HEK293 (cell line): ENCODE measurements around the gene SUSD4.

Experiments used
- CTCF ChIA-PET: fragments of 350-600 bp; formaldehyde crosslinking; extraction: SDS; loops from one replicate; lab custom pipeline; 2021; ENCODE audit warnings: antibody characterized with exemption; lab: Yijun Ruan, JAX
- POLR2A ChIA-PET: fragments of 300-600 bp; formaldehyde crosslinking; extraction: SDS; loops from one replicate; lab custom pipeline; 2020; ENCODE audit warnings: antibody characterized with exemption, inconsistent platforms; lab: Yijun Ruan, JAX
- H3K27ac ChIP-seq: fragments of 200-500 bp; sonication (Bioruptor generic); 2 replicates; pipeline ENCODE4 v1.5.1; 2014; ENCODE audit warnings: low read depth, low read length, control low read depth, inconsistent platforms; ENCODE audit errors: extremely low read depth
- H3K36me3 ChIP-seq, 2 experiments: fragments of 200-500 bp in 1 of 2; sonication (Bioruptor generic) in 1 of 2; 1 replicate in 1 of 2; 2 replicates in 1 of 2; pipeline ENCODE4 v1.5.1; 2014 to 2017; ENCODE audit warnings: inconsistent platforms in 2 of 2, low read length in 2 of 2; ENCODE audit not compliant: control insufficient read depth in 2 of 2, insufficient read depth in 1 of 2
- H3K4me1 ChIP-seq: fragments of 200-500 bp; sonication (Bioruptor generic); 2 replicates; pipeline ENCODE4 v1.5.1; 2014; ENCODE audit warnings: mild to moderate bottlenecking, low read length, inconsistent platforms; ENCODE audit not compliant: control insufficient read depth, insufficient read depth
- H3K4me3 ChIP-seq: 2 replicates; pipeline ENCODE4 v1.5.1; 2011; ENCODE audit warnings: low read depth, mild to moderate bottlenecking, control low read depth, low read length, moderate library complexity
- H3K9me3 ChIP-seq: fragments of 200-500 bp; sonication (Bioruptor generic); 2 replicates; pipeline ENCODE4 v1.5.1; 2014; ENCODE audit warnings: low read depth, low read length, inconsistent platforms; ENCODE audit not compliant: control insufficient read depth, insufficient read depth
- FEZF1 ChIP-seq: fragments of 450-650 bp; formaldehyde crosslinking; IDR thresholded peaks from 2 replicates; pipeline ENCODE4 v1.5.1; 2016; ENCODE audit warnings: missing biosample characterization, missing genetic modification characterization
- GLIS2 ChIP-seq: fragments of 450-650 bp; formaldehyde crosslinking; IDR thresholded peaks from 2 replicates; pipeline ENCODE4 v1.5.1; 2016; ENCODE audit warnings: missing biosample characterization, missing genetic modification characterization
- HOXD13 ChIP-seq: sonication (generic); formaldehyde crosslinking; IDR thresholded peaks from 2 replicates; pipeline ENCODE4 v1.8.0; 2022; ENCODE audit warnings: missing genetic modification reagents, borderline replicate concordance
- IKZF3 ChIP-seq: fragments of 450-650 bp; IDR thresholded peaks from 2 replicates; pipeline ENCODE4 v1.5.0; 2018; ENCODE audit warnings: missing biosample characterization, mild to moderate bottlenecking, missing genetic modification characterization, moderate library complexity
- REPIN1 ChIP-seq: fragments of 450-650 bp; formaldehyde crosslinking; IDR thresholded peaks from 2 replicates; pipeline ENCODE4 v1.5.1; 2017; ENCODE audit warnings: missing biosample characterization, missing genetic modification characterization, low read depth
- SCRT1 ChIP-seq: fragments of 450-650 bp; formaldehyde crosslinking; IDR thresholded peaks from 2 replicates; pipeline ENCODE4 v1.5.1; 2016; ENCODE audit warnings: missing biosample characterization, missing genetic modification characterization, borderline replicate concordance
- SCRT2 ChIP-seq: fragments of 450-650 bp; formaldehyde crosslinking; IDR thresholded peaks from 2 replicates; pipeline ENCODE4 v1.5.1; 2016; ENCODE audit warnings: missing biosample characterization, missing genetic modification characterization
- SETDB1 ChIP-seq: IDR thresholded peaks from one replicate; pipeline ENCODE4 v1.6.1; 2017; ENCODE audit warnings: mild to moderate bottlenecking, low read length, moderate library complexity, mixed read lengths; ENCODE audit not compliant: insufficient read length
- TCF7L2 ChIP-seq: IDR thresholded peaks from 2 replicates; pipeline ENCODE4 v1.6.1; 2011; ENCODE audit warnings: low read depth, mild to moderate bottlenecking, inconsistent platforms, low read length, moderate library complexity, borderline replicate concordance
- TRIM28 ChIP-seq: IDR thresholded peaks from 2 replicates; pipeline ENCODE4 v1.6.1; 2011; ENCODE audit warnings: low read length, control low read depth, borderline replicate concordance
- ZBTB1 ChIP-seq: fragments of 450-650 bp; formaldehyde crosslinking; IDR thresholded peaks from 2 replicates; pipeline ENCODE4 v1.5.1; 2016; ENCODE audit warnings: missing biosample characterization, missing genetic modification characterization
- ZBTB20 ChIP-seq: fragments of 450-650 bp; formaldehyde crosslinking; IDR thresholded peaks from 2 replicates; pipeline ENCODE4 v1.5.1; 2016; ENCODE audit warnings: missing biosample characterization, missing genetic modification characterization
- ZBTB21 ChIP-seq: fragments of 450-650 bp; formaldehyde crosslinking; IDR thresholded peaks from 2 replicates; pipeline ENCODE4 v1.5.1; 2017; ENCODE audit warnings: missing biosample characterization, missing genetic modification characterization
- ZBTB8A ChIP-seq: fragments of 450-650 bp; formaldehyde crosslinking; IDR thresholded peaks from 2 replicates; pipeline ENCODE4 v1.5.1; 2016; ENCODE audit warnings: missing biosample characterization, missing genetic modification characterization
- ZNF169 ChIP-seq: fragments of 450-650 bp; formaldehyde crosslinking; IDR thresholded peaks from 2 replicates; pipeline ENCODE4 v1.5.1; 2016; ENCODE audit warnings: missing biosample characterization, missing genetic modification characterization
- ZNF19 ChIP-seq: fragments of 450-650 bp; formaldehyde crosslinking; IDR thresholded peaks from 2 replicates; pipeline ENCODE4; 2016; ENCODE audit warnings: missing biosample characterization, missing genetic modification characterization, low read depth
- ZNF24 ChIP-seq: fragments of 450-650 bp; formaldehyde crosslinking; IDR thresholded peaks from 2 replicates; pipeline ENCODE4 v1.5.1; 2016; ENCODE audit warnings: missing biosample characterization, missing genetic modification characterization
- ZNF341 ChIP-seq: fragments of 450-650 bp; formaldehyde crosslinking; IDR thresholded peaks from 2 replicates; pipeline ENCODE4; 2016; ENCODE audit warnings: low read depth, missing biosample characterization, missing genetic modification characterization
- ZNF433 ChIP-seq: fragments of 450-650 bp; formaldehyde crosslinking; IDR thresholded peaks from 2 replicates; pipeline ENCODE4 v1.5.1; 2016; ENCODE audit warnings: missing biosample characterization, missing genetic modification characterization, low read depth
- ZNF473 ChIP-seq: fragments of 450-650 bp; formaldehyde crosslinking; IDR thresholded peaks from 2 replicates; pipeline ENCODE4 v1.5.1; 2017; ENCODE audit warnings: missing biosample characterization, missing genetic modification characterization
- ZNF501 ChIP-seq: fragments of 450-650 bp; formaldehyde crosslinking; IDR thresholded peaks from 2 replicates; pipeline ENCODE4 v1.5.1; 2016; ENCODE audit warnings: missing biosample characterization, missing genetic modification characterization
- ZNF514 ChIP-seq: fragments of 450-650 bp; formaldehyde crosslinking; IDR thresholded peaks from 2 replicates; pipeline ENCODE4 v1.5.1; 2016; ENCODE audit warnings: missing biosample characterization, missing genetic modification characterization
- ZNF521 ChIP-seq: fragments of 450-650 bp; formaldehyde crosslinking; IDR thresholded peaks from 2 replicates; pipeline ENCODE4 v1.5.1; 2017; ENCODE audit warnings: missing biosample characterization, mild to moderate bottlenecking, missing genetic modification characterization
- ZNF544 ChIP-seq: fragments of 450-650 bp; formaldehyde crosslinking; IDR thresholded peaks from 2 replicates; pipeline ENCODE4 v1.5.0; 2017; ENCODE audit warnings: missing biosample characterization, missing genetic modification characterization
- ZNF600 ChIP-seq: fragments of 450-650 bp; formaldehyde crosslinking; IDR thresholded peaks from 2 replicates; pipeline ENCODE4 v1.5.1; 2016; ENCODE audit warnings: missing biosample characterization, missing genetic modification characterization
- ZNF610 ChIP-seq: fragments of 450-650 bp; formaldehyde crosslinking; IDR thresholded peaks from 2 replicates; pipeline ENCODE4 v1.5.1; 2016; ENCODE audit warnings: missing biosample characterization, missing genetic modification characterization, borderline replicate concordance
- ZNF629 ChIP-seq: fragments of 450-650 bp; formaldehyde crosslinking; IDR thresholded peaks from 2 replicates; pipeline ENCODE4 v1.5.1; 2017; ENCODE audit warnings: missing biosample characterization, missing genetic modification characterization
- ZNF660 ChIP-seq: fragments of 450-650 bp; IDR thresholded peaks from 2 replicates; pipeline ENCODE4 v1.5.1; 2018; ENCODE audit warnings: missing biosample characterization, mild to moderate bottlenecking, missing genetic modification characterization
- ZNF768 ChIP-seq: fragments of 450-650 bp; formaldehyde crosslinking; IDR thresholded peaks from 2 replicates; pipeline ENCODE4 v1.5.1; 2018; ENCODE audit warnings: missing biosample characterization, mild to moderate bottlenecking, missing genetic modification characterization
- ZNF792 ChIP-seq: fragments of 450-650 bp; formaldehyde crosslinking; IDR thresholded peaks from 2 replicates; pipeline ENCODE4 v1.5.1; 2016; ENCODE audit warnings: missing biosample characterization, missing genetic modification characterization
- TF ChIP-seq, protein P1 (sequence below): sonication (generic); formaldehyde crosslinking; IDR thresholded peaks from 2 replicates; pipeline ENCODE4 v1.8.1; 2022; ENCODE audit warnings: mild to moderate bottlenecking, moderate library complexity, missing genetic modification reagents
- TF ChIP-seq, protein P2 (sequence below): fragments of 450-650 bp; formaldehyde crosslinking; IDR thresholded peaks from 2 replicates; pipeline ENCODE4 v1.5.1; 2016; ENCODE audit warnings: missing biosample characterization, missing genetic modification characterization
- TF ChIP-seq, protein P3 (sequence below): fragments of 450-650 bp; formaldehyde crosslinking; IDR thresholded peaks from 2 replicates; pipeline ENCODE4 v1.5.1; 2016; ENCODE audit warnings: missing biosample characterization, missing genetic modification characterization, low read depth
- TF ChIP-seq, protein P4 (sequence below): fragments of 450-650 bp; formaldehyde crosslinking; IDR thresholded peaks from 2 replicates; pipeline ENCODE4 v1.5.1; 2016; ENCODE audit warnings: missing biosample characterization, missing genetic modification characterization

The SUSD4 gene

DNA sequence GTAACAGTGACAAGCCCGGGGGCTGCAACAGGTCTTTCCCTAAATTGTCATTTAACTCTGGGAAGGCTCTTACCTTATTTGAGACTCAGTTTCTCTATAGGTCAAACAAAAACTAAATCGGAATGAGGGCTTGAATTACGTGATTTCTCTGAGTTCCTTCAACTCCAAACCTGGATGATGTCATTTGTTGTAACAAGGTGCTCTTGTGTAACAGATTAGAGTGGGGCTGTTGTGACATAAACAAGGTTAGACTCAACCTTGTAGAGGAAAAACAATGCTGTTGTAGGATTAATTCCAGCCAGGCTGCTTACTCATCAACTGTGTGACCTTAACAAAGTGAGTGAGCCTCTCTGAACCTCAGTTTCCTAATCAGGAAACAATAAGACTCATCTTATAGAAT lies 74.4 kb downstream of the SUSD4 start:
- ChIA-PET CTCF (interaction anchor here (1.2 to 1.5 kb wide), 2 partner anchors 13 to 267 kb away, joined by 3 read pairs; no protein-coding TSS in a partner anchor), POLR2A (no interaction called here)
- Histone ChIP-seq H3K4me3 (no peak overlapping the region), H3K4me1 (no peaks in the 10 kb centered on the region), H3K36me3 (no peaks in the 10 kb centered on the region), H3K9me3 (no peaks in the 10 kb centered on the region), H3K27ac (no peak overlapping the region)
- TF ChIP-seq, protein P1, sequence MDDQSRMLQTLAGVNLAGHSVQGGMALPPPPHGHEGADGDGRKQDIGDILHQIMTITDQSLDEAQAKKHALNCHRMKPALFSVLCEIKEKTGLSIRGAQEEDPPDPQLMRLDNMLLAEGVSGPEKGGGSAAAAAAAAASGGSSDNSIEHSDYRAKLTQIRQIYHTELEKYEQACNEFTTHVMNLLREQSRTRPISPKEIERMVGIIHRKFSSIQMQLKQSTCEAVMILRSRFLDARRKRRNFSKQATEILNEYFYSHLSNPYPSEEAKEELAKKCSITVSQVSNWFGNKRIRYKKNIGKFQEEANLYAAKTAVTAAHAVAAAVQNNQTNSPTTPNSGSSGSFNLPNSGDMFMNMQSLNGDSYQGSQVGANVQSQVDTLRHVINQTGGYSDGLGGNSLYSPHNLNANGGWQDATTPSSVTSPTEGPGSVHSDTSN: no peak
- no peak for TF ChIP-seq ZNF521
- TF ChIP-seq ZBTB8A: no peak
- peak; percentile 47; the same call in 1 of the 2 replicates for TF ChIP-seq ZBTB21
- TF ChIP-seq, protein P2, sequence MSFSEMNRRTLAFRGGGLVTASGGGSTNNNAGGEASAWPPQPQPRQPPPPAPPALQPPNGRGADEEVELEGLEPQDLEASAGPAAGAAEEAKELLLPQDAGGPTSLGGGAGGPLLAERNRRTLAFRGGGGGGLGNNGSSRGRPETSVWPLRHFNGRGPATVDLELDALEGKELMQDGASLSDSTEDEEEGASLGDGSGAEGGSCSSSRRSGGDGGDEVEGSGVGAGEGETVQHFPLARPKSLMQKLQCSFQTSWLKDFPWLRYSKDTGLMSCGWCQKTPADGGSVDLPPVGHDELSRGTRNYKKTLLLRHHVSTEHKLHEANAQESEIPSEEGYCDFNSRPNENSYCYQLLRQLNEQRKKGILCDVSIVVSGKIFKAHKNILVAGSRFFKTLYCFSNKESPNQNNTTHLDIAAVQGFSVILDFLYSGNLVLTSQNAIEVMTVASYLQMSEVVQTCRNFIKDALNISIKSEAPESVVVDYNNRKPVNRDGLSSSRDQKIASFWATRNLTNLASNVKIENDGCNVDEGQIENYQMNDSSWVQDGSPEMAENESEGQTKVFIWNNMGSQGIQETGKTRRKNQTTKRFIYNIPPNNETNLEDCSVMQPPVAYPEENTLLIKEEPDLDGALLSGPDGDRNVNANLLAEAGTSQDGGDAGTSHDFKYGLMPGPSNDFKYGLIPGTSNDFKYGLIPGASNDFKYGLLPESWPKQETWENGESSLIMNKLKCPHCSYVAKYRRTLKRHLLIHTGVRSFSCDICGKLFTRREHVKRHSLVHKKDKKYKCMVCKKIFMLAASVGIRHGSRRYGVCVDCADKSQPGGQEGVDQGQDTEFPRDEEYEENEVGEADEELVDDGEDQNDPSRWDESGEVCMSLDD (tag by site-specific recombination): no peak
- TF ChIP-seq ZNF768 (tag by site-specific recombination): 0 out of 2 replicates have a peak, but pooled peaks have one; percentile 17
- no peak for TF ChIP-seq IKZF3 (tag by site-specific recombination)
- no peak for TF ChIP-seq ZNF19 (tag by site-specific recombination)
- TF ChIP-seq ZNF473: no peak
- peak; percentile 49; the same call in 1 of the 2 replicates for TF ChIP-seq ZNF629 (tag by site-specific recombination)
- TF ChIP-seq ZNF24 (tag by site-specific recombination): no peak
- no peak for TF ChIP-seq SCRT1 (tag by site-specific recombination)
- no peak for TF ChIP-seq TCF7L2
- no peak for TF ChIP-seq ZBTB1 (tag by site-specific recombination)
- no peak for TF ChIP-seq SETDB1
- TF ChIP-seq, protein P3, sequence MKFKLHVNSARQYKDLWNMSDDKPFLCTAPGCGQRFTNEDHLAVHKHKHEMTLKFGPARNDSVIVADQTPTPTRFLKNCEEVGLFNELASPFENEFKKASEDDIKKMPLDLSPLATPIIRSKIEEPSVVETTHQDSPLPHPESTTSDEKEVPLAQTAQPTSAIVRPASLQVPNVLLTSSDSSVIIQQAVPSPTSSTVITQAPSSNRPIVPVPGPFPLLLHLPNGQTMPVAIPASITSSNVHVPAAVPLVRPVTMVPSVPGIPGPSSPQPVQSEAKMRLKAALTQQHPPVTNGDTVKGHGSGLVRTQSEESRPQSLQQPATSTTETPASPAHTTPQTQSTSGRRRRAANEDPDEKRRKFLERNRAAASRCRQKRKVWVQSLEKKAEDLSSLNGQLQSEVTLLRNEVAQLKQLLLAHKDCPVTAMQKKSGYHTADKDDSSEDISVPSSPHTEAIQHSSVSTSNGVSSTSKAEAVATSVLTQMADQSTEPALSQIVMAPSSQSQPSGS (tag by site-specific recombination): peak; percentile 83
- TF ChIP-seq ZNF433 (tag by site-specific recombination): no peak
- no peak for TF ChIP-seq ZNF792 (tag by site-specific recombination)
- no peak for TF ChIP-seq ZNF169 (tag by site-specific recombination)
- no peak for TF ChIP-seq ZNF341 (tag by site-specific recombination)
- TF ChIP-seq ZNF544 (tag by site-specific recombination): no peak
- TF ChIP-seq ZNF501 (tag by site-specific recombination): no peak
- no peak for TF ChIP-seq REPIN1
- TF ChIP-seq GLIS2: no peak
- no peak for TF ChIP-seq ZNF600
- no peak for TF ChIP-seq FEZF1
- no peak for TF ChIP-seq ZNF660 (tag by site-specific recombination)
- TF ChIP-seq TRIM28: no peak
- no peak for TF ChIP-seq HOXD13 (CRISPR knock-in tag)
- TF ChIP-seq ZNF610: no peak
- TF ChIP-seq ZNF514: no peak
- no peak for TF ChIP-seq ZBTB20 (tag by site-specific recombination)
- TF ChIP-seq, protein P4, sequence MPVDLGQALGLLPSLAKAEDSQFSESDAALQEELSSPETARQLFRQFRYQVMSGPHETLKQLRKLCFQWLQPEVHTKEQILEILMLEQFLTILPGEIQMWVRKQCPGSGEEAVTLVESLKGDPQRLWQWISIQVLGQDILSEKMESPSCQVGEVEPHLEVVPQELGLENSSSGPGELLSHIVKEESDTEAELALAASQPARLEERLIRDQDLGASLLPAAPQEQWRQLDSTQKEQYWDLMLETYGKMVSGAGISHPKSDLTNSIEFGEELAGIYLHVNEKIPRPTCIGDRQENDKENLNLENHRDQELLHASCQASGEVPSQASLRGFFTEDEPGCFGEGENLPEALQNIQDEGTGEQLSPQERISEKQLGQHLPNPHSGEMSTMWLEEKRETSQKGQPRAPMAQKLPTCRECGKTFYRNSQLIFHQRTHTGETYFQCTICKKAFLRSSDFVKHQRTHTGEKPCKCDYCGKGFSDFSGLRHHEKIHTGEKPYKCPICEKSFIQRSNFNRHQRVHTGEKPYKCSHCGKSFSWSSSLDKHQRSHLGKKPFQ (tag by site-specific recombination): no peak
- peak; percentile 78 for TF ChIP-seq SCRT2 (tag by site-specific recombination)
